Lower lobe of right lung (tissue), 2 donors: ENCODE measurements around the gene RHOXF2. TPM values are rescaled to one million over a fixed set of nuclear protein-coding genes. Genes with fewer than 3 reads are reported as not detected.
"Not testable (repeated sequence)": the region's sequence is repeated elsewhere in the genome, so short reads cannot be mapped to it uniquely, and the experiment has no call there.

ENCODE experiments used
- ATAC-seq, 2 donors: fragments of 200-7000 bp; cut with Tn5 transposase; one replicate each; pipeline ENCODE4 v1.9.1; 2020 to 2022; ENCODE audit warnings: mild to moderate bottlenecking in 2 of 2, moderate library complexity in 2 of 2
- DNase-seq: peaks from one replicate; pipeline ENCODE4 v3.0.0-alpha.2; 2020
- H3K27ac ChIP-seq: fragments of 200-600 bp; one replicate; pipeline ENCODE4 v1.8.0; 2022
- H3K27me3 ChIP-seq: fragments of 200-600 bp; one replicate; pipeline ENCODE4 v1.8.0; 2022; ENCODE audit warnings: low read depth
- H3K36me3 ChIP-seq: fragments of 200-600 bp; one replicate; pipeline ENCODE4 v1.8.0; 2022; ENCODE audit warnings: mild to moderate bottlenecking
- H3K4me1 ChIP-seq: fragments of 200-600 bp; one replicate; pipeline ENCODE4 v1.8.0; 2022
- H3K4me3 ChIP-seq: fragments of 200-600 bp; one replicate; pipeline ENCODE4 v1.8.0; 2022; ENCODE audit warnings: mild to moderate bottlenecking
- H3K9me3 ChIP-seq: fragments of 200-600 bp; one replicate; pipeline ENCODE4 v1.8.0; 2022
- CTCF ChIP-seq: fragments of 200-600 bp; IDR thresholded peaks from one replicate; pipeline ENCODE4 v1.8.0; 2022; ENCODE audit warnings: antibody characterized with exemption, mild to moderate bottlenecking
- intact Hi-C: fragments of 100-400 bp; cut with DNase I; formaldehyde crosslinking; loops from one replicate; pipeline ENCODE4 v1.11.0; 2022
- long read RNA-seq: library from polyadenylated mRNA; unstranded; transcript quantifications from one replicate; pipeline ENCODE4 v2.0.0, GENCODE V29; 2021
- total RNA-seq: library from RNA; stranded (reverse); fragmentation: NEBNext Ultra II Directional; extraction: Animal tissue kit (Norgen Biotek cat#: 25700); gene quantifications from one replicate; pipeline ENCODE4 v1.2.1, GENCODE V29; 2021
- donor health status: DM: no; HTN: yes; CAD: no; lungs with severe emphysema.

RHOXF2 gene
- not detected for total RNA-seq
- long read RNA-seq = 0 reads

- intact Hi-C loops, H3K4me3 ChIP-seq, H3K27me3 ChIP-seq, ATAC-seq, H3K9me3 ChIP-seq, DNase-seq, H3K36me3 ChIP-seq, H3K27ac ChIP-seq, H3K4me1 ChIP-seq: not testable (repeated sequence)
Observed at GRCh38 chrX:120158313-120158712, at the start of gene RHOXF2. Gene RHOXF2 (plus strand): TSS chrX:120158613. CDS start chrX:120158751, 138 bp downstream.

GRCh38 chrX:120109378-120109777 is 49.0 kb upstream of the RHOXF2 start:
- no peak overlapping the region for H3K4me3 ChIP-seq
- H3K27me3 ChIP-seq = no peaks in the 10 kb centered on the region
- H3K27ac ChIP-seq = no peak overlapping the region
- no peaks in the 10 kb centered on the region for H3K36me3 ChIP-seq
- ATAC-seq = no peak
- no peaks in the 10 kb centered on the region for H3K9me3 ChIP-seq
- intact Hi-C loops = no loop called here
- H3K4me1 ChIP-seq = no peaks in the 10 kb centered on the region
- DNase-seq = no peak
- no peak for TF ChIP-seq CTCF

- Histone ChIP-seq H3K27ac (no peak overlapping the region), H3K9me3 (no peaks in the 10 kb centered on the region), H3K4me3 (no peak overlapping the region), H3K36me3 (no peaks in the 10 kb centered on the region), H3K27me3 (no peaks in the 10 kb centered on the region), H3K4me1 (no peaks in the 10 kb centered on the region)
- no peak for TF ChIP-seq CTCF
- ATAC-seq = no peak
- intact Hi-C loops = no loop called here
- no peak for DNase-seq
Observed at GRCh38 chrX:120111611-120112010, 46.8 kb upstream of the RHOXF2 start.

- Histone ChIP-seq H3K4me1 (no peaks in the 10 kb centered on the region), H3K27me3 (no peaks in the 10 kb centered on the region), H3K27ac (no peak within 1 kb of the TSS), H3K36me3 (no peaks in the 10 kb centered on the region), H3K9me3 (no peaks in the 10 kb centered on the region), H3K4me3 (no peak within 1 kb of the TSS)
- no peak for DNase-seq
- intact Hi-C loops = no loop called here
- no peak for TF ChIP-seq CTCF
- ATAC-seq = no peak
Observed at GRCh38 chrX:120115438-120115963, 42.9 kb upstream of the RHOXF2 start, which contains the start of gene RHOXF1. Gene RHOXF1 (minus strand): TSS chrX:120115913. CDS start chrX:120115862, 51 bp downstream.

- intact Hi-C loops = no loop called here
- DNase-seq (peak; percentile 60), ATAC-seq (peak; percentile 93 to 98)
- peak overlapping the region; percentile 11 for H3K27ac ChIP-seq
- no peaks in the 10 kb centered on the region for H3K4me1 ChIP-seq
- peak overlapping the region; percentile 17 for H3K4me3 ChIP-seq
- H3K36me3 ChIP-seq = no peaks in the 10 kb centered on the region
- no peaks in the 10 kb centered on the region for H3K27me3 ChIP-seq
- no peak for TF ChIP-seq CTCF
- no peaks in the 10 kb centered on the region for H3K9me3 ChIP-seq
Observed at GRCh38 chrX:120120223-120120622, 38.2 kb upstream of the RHOXF2 start.

- DNase-seq (no peak), ATAC-seq (peak in 1 of 2 donors; percentile 60)
- no peaks in the 10 kb centered on the region for H3K4me1 ChIP-seq
- H3K36me3 ChIP-seq = no peaks in the 10 kb centered on the region
- no peak for TF ChIP-seq CTCF
- H3K27me3 ChIP-seq = no peaks in the 10 kb centered on the region
- no peaks in the 10 kb centered on the region for H3K9me3 ChIP-seq
- peak overlapping the region; percentile 27 for H3K4me3 ChIP-seq
- H3K27ac ChIP-seq = peak overlapping the region; percentile 49
- intact Hi-C loops = no loop called here
Observed at GRCh38 chrX:120125444-120125843, 33.0 kb upstream of the RHOXF2 start.

- H3K27me3 ChIP-seq, H3K4me3 ChIP-seq, H3K36me3 ChIP-seq, intact Hi-C loops, H3K4me1 ChIP-seq, H3K27ac ChIP-seq, ATAC-seq, H3K9me3 ChIP-seq, DNase-seq: not testable (repeated sequence)
Observed at GRCh38 chrX:120128306-120128846, 30.0 kb upstream of the RHOXF2 start.
